Measurements from ENCODE around the gene RABGGTA.

RABGGTA gene, protein sequence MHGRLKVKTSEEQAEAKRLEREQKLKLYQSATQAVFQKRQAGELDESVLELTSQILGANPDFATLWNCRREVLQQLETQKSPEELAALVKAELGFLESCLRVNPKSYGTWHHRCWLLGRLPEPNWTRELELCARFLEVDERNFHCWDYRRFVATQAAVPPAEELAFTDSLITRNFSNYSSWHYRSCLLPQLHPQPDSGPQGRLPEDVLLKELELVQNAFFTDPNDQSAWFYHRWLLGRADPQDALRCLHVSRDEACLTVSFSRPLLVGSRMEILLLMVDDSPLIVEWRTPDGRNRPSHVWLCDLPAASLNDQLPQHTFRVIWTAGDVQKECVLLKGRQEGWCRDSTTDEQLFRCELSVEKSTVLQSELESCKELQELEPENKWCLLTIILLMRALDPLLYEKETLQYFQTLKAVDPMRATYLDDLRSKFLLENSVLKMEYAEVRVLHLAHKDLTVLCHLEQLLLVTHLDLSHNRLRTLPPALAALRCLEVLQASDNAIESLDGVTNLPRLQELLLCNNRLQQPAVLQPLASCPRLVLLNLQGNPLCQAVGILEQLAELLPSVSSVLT

DNA sequence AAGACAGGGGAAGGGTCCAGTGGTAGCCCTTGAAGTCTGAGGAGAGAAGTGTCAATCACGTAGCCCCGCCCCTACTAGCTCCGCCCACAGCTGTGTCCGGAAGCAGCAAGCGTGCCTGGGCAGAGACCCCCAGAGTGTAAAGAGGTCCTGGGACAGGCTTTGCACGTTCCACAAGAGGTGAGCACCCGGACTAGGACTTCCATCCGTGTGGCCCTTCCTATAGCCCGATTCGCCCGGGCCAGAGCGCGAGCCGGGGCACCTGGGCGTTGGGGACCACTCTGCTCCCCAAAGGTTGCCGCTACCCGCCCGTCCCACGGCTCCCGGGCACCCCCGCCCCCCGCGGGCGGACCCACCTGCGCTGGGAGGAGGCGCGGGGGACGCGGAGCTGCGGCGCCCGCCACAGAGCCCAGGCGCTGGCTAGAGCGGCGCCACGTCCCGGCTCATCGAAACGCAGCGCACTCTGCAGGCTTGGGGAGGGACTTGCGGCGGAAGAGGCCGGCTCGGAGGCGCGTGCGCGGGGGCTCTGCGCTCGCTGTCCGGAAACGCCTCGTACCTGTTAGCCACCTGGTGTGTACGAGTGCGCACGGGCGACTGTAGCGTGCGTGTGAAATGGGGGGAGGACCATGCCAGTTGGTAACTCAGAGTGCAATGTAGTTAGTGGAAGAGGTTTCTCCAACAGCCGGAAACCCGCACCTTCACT, at the start of gene RABGGTA:
RABGGTA (minus strand) TSS at position 464 of the 700 bp plus-strand sequence. CDS start 482 bp downstream, outside the sequence.
- H3K9me3 Mint-ChIP-seq: no peaks in the 10 kb centered on the region
- H3K36me3 Mint-ChIP-seq (ENCODE audit: low read depth): peaks cover 21% of the 10 kb centered on the region
- peaks cover 39% of the 10 kb centered on the region for H3K4me1 Mint-ChIP-seq (ENCODE audit: low read depth)
- peak within 1 kb of the TSS; percentile 93 for H3K4me3 Mint-ChIP-seq
- no peaks in the 10 kb centered on the region for H3K27me3 Mint-ChIP-seq (ENCODE audit: low read depth)
- H3K27ac Mint-ChIP-seq: peak within 1 kb of the TSS; percentile 96

DNA sequence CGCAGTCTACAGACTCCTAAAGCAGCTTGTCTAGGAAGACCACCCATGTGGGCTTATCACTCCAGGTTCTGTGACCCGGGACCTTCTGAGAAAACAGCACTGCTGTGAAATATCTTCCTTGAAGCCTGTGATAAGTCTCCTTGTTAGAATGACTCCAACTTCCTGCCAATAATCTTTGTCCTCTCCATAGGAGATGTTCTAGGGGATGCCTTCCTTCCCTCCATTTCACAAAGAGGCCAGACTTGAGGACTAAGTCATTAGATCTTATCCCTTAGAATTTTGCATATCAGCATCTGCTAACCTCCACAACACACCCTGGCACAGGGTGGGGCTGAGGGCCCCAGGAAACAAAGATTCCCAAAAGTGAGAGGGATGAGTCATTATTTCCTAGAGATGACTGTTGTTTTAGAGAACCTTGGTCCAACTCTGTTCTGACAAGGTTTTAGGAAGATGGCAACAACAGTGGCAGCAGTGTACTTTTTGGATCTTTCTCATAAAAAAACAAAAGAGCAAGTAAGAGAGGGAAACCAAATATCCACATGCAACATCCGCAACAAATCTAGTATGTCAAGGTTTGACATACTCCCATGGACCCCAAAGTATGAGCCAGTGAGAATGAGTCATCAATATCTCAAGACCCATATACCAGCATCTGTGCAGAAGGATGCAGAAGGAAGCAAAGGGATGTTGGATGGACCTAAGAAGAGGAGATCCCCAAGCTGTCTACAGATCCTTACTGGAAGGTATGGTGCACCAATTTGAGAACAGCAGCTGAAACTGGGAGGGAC, 45.9 kb upstream of the RABGGTA start:
- Mint-ChIP-seq H3K27ac (no peak overlapping the region), H3K9me3 (no peaks in the 10 kb centered on the region), H3K27me3 (ENCODE audit: low read depth) (peaks cover 11% of the 10 kb centered on the region)

DNA sequence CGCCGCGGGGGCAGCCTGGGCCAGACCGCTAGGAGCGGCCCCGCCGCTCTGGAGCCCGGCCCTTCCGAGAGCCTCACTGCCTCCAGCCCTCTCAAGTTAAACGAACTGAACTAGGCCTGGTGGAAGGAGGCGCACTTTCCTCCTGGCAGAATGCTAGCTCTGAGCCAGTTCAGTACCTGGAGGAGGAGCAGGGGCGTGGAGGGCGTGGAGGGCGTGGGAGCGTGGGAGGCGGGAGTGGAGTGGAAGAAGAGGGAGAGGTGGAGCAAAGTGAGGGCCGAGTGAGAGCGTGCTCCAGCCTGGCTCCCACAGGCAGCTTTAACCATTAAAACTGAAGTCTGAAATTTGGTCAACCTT, 45.2 kb upstream of the RABGGTA start:
- Mint-ChIP-seq H3K27me3 (ENCODE audit: low read depth) (peaks cover 11% of the 10 kb centered on the region), H3K4me3 (no peak overlapping the region), H3K4me1 (ENCODE audit: low read depth) (peaks cover 48% of the 10 kb centered on the region), H3K27ac (no peak overlapping the region), H3K9me3 (no peaks in the 10 kb centered on the region), H3K36me3 (ENCODE audit: low read depth) (peaks cover 18% of the 10 kb centered on the region)

More for the DNA sequence above, 45.9 kb upstream of the RABGGTA start:
- H3K4me3 Mint-ChIP-seq: peak overlapping the region; percentile 11
- H3K36me3 Mint-ChIP-seq (ENCODE audit: low read depth): peaks cover 11% of the 10 kb centered on the region
- peaks cover 41% of the 10 kb centered on the region for H3K4me1 Mint-ChIP-seq (ENCODE audit: low read depth)

DNA sequence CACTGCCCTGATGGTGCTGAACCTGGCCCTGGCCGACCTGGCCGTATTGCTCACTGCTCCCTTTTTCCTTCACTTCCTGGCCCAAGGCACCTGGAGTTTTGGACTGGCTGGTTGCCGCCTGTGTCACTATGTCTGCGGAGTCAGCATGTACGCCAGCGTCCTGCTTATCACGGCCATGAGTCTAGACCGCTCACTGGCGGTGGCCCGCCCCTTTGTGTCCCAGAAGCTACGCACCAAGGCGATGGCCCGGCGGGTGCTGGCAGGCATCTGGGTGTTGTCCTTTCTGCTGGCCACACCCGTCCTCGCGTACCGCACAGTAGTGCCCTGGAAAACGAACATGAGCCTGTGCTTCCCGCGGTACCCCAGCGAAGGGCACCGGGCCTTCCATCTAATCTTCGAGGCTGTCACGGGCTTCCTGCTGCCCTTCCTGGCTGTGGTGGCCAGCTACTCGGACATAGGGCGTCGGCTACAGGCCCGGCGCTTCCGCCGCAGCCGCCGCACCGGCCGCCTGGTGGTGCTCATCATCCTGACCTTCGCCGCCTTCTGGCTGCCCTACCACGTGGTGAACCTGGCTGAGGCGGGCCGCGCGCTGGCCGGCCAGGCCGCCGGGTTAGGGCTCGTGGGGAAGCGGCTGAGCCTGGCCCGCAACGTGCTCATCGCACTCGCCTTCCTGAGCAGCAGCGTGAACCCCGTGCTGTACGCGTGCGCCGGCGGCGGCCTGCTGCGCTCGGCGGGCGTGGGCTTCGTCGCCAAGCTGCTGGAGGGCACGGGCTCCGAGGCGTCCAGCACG, 44.6 kb upstream of the RABGGTA start:
- Mint-ChIP-seq H3K36me3 (ENCODE audit: low read depth) (peaks cover 18% of the 10 kb centered on the region), H3K4me3 (peak overlapping the region; percentile 39), H3K9me3 (no peaks in the 10 kb centered on the region), H3K27me3 (ENCODE audit: low read depth) (peaks cover 11% of the 10 kb centered on the region), H3K4me1 (ENCODE audit: low read depth) (peaks cover 48% of the 10 kb centered on the region), H3K27ac (peak overlapping the region; percentile 65)

DNA sequence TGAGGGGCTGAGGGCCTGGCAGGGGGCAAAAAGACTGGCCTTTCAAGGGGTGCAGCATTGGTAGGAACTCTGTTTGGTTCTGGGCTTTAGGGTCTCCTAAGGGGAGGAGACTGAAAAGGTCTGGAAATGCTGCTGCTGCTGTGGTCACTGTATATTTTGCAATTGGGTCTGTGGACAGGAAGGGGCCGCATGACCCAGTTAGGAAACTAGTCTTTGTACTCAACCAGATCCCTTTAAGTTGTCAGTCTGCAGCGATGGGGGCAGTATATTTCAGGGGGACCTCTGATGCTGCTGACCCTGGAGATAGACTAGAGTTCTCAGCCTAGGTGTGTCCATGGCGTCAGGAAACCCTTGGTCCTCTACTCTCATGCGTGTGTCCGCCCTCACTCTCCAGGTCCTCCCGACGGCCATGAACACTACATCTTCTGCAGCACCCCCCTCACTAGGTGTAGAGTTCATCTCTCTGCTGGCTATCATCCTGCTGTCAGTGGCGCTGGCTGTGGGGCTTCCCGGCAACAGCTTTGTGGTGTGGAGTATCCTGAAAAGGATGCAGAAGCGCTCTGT, 43.9 kb upstream of the RABGGTA start:
- H3K27me3 Mint-ChIP-seq (ENCODE audit: low read depth): peaks cover 10% of the 10 kb centered on the region
- H3K27ac Mint-ChIP-seq: peak overlapping the region; percentile 22
- H3K9me3 Mint-ChIP-seq: no peaks in the 10 kb centered on the region
- H3K36me3 Mint-ChIP-seq (ENCODE audit: low read depth): peaks cover 18% of the 10 kb centered on the region
- peaks cover 49% of the 10 kb centered on the region for H3K4me1 Mint-ChIP-seq (ENCODE audit: low read depth)
- peak overlapping the region; percentile 39 for H3K4me3 Mint-ChIP-seq

DNA sequence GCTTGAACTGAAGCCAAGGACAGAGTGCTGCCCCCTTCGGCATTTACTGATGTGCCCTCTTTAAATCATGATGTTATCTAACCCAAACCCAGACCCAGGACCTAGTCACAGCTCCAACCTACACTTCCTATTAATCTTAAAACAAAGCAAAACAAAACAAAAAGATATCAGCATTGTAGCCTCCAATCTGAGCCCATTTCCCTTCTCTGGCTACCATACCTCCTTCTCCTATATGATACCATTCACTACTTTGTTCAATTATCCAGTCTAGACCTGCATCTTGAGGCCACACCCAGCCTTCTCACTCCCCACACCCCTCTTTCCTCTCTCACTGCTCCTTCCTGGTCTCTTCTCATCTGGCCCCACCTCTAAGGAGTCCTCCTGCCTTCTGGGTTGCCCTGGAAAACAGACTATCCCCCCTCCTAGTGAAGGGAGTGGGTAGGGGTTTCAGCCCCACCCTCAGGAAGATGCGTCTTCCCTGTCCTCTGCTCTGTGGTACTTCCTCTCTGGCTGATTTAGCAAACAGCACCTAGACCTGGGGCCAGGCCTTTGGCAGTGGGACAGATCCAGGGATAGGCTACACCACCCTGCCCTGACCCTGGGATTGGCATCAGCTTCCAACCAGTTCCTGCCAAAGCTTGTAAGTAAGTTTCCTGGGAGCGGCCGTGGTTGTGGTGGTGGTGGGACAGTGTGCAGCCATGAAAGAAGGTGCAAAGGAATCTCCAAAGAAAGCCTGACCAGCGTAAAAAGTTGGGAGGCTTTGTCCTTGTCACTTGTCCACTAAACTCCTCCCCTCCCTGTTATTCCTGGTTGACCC, 43.2 kb upstream of the RABGGTA start:
- H3K27me3 Mint-ChIP-seq (ENCODE audit: low read depth): peaks cover 5% of the 10 kb centered on the region
- H3K4me3 Mint-ChIP-seq: peak overlapping the region; percentile 76
- H3K4me1 Mint-ChIP-seq (ENCODE audit: low read depth): peaks cover 54% of the 10 kb centered on the region
- H3K9me3 Mint-ChIP-seq: no peaks in the 10 kb centered on the region
- peak overlapping the region; percentile 92 for H3K27ac Mint-ChIP-seq
- peaks cover 23% of the 10 kb centered on the region for H3K36me3 Mint-ChIP-seq (ENCODE audit: low read depth)

DNA sequence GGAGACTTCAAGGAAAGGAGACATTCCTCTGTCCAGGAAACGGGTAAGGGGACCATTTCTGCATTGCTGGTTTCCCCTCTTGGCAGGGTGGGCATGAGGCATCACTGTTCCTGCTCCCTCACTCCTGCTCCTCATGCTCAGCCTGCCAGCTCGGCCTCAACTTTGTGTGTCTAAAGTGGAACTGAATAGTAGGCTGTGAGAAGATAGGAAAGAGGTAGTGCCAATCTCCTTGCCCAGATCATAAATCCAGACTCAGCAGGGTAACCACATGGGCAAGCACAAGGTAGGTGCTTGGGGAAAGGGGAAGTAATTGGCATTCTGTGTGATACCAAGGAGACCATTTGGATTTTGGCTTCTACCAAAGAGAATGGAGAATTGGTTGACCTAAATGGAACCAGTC, 42.5 kb upstream of the RABGGTA start:
- Mint-ChIP-seq H3K9me3 (no peaks in the 10 kb centered on the region), H3K27me3 (ENCODE audit: low read depth) (no peaks in the 10 kb centered on the region), H3K36me3 (ENCODE audit: low read depth) (peaks cover 29% of the 10 kb centered on the region), H3K4me3 (peak overlapping the region; percentile 79), H3K27ac (peak overlapping the region; percentile 92), H3K4me1 (ENCODE audit: low read depth) (peaks cover 61% of the 10 kb centered on the region)

DNA sequence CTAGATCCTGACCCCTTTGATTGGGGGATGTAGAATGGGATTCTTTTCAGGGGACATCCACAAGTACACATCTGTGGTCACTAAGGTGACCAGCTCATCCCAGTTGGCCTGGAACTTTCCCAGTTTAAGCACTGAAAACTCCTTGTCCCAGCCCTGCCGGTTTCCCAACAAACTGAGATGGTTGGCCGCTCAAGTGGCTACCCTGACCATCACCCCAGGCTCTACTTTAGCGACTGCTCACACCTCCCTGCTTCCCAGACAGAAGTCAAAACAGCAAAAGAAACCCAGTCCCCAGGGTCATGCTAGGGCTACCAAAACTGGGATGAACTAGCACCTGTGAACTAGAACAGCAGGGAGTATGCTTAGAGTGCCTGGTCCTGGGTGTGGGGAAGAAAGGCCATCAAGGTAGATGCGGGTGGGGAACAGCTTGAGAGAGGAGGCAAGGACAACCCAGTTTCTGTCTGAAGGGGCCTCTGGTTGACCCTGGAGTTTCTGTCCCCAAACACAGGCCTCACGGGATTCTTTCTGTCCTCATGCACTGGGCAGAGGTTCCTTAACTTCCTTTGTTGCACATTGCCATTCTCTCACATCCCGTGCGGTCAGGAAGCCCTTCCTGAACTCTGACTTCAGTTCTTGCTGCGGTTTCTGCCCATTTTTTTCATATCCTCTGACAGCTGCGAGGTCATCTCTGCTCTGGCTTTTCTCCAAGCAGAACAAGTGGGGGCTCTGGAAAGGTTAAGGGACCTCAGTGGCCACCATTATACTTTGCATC, 41.5 kb upstream of the RABGGTA start:
- peaks cover 34% of the 10 kb centered on the region for H3K36me3 Mint-ChIP-seq (ENCODE audit: low read depth)
- peak overlapping the region; percentile 92 for H3K27ac Mint-ChIP-seq
- H3K27me3 Mint-ChIP-seq (ENCODE audit: low read depth): no peaks in the 10 kb centered on the region
- H3K4me1 Mint-ChIP-seq (ENCODE audit: low read depth): peaks cover 67% of the 10 kb centered on the region
- peak overlapping the region; percentile 79 for H3K4me3 Mint-ChIP-seq
- no peaks in the 10 kb centered on the region for H3K9me3 Mint-ChIP-seq

DNA sequence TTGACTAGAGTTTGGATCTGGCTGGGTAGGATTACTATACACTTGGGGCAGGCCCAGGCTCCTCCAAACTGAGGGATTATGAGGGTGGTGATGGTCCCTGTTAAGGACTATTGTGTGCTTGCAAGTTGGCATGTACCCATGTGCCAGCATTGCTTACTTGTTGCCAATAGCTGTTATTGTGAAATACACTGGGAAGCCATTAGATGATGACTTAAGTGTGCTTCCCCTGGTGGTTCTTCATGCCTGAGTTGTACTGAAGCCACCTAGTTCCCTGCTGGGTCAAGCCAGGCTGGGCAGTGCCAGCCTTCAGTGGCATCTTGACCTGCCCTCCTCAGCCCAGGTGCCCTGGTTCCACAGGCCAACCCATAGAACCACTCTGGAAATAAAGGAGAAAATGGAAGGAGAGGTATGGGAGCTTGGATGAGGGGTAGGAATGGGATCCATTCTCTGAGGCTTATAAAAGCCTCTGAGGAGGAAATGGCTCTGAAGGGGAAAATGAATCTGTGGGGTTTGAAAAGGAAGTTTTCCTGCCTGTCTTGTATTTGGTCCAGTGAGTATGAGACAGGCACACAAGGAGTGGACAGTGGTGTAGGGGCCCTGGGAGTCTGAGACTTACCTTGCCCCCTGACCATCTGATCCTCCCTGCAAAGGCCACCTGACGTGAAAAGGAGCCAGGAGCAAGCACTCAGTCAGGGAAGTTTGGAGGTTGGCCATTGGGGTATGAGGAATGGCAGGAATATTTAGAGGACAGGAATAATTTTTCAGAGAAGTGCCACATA, 40.6 kb upstream of the RABGGTA start:
- Mint-ChIP-seq H3K27me3 (ENCODE audit: low read depth) (no peaks in the 10 kb centered on the region), H3K36me3 (ENCODE audit: low read depth) (peaks cover 33% of the 10 kb centered on the region), H3K4me3 (peak overlapping the region; percentile 79), H3K4me1 (ENCODE audit: low read depth) (peaks cover 65% of the 10 kb centered on the region), H3K9me3 (no peaks in the 10 kb centered on the region), H3K27ac (peak overlapping the region; percentile 76)

DNA sequence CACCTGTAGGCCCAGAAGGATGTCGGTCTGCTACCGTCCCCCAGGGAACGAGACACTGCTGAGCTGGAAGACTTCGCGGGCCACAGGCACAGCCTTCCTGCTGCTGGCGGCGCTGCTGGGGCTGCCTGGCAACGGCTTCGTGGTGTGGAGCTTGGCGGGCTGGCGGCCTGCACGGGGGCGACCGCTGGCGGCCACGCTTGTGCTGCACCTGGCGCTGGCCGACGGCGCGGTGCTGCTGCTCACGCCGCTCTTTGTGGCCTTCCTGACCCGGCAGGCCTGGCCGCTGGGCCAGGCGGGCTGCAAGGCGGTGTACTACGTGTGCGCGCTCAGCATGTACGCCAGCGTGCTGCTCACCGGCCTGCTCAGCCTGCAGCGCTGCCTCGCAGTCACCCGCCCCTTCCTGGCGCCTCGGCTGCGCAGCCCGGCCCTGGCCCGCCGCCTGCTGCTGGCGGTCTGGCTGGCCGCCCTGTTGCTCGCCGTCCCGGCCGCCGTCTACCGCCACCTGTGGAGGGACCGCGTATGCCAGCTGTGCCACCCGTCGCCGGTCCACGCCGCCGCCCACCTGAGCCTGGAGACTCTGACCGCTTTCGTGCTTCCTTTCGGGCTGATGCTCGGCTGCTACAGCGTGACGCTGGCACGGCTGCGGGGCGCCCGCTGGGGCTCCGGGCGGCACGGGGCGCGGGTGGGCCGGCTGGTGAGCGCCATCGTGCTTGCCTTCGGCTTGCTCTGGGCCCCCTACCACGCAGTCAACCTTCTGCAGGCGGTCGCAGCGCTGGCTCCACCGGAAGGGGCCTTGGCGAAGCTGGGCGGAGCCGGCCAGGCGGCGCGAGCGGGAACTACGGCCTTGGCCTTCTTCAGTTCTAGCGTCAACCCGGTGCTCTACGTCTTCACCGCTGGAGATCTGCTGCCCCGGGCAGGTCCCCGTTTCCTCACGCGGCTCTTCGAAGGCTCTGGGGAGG, 39.5 kb upstream of the RABGGTA start, which contains the start of gene LTB4R:
LTB4R (plus strand) TSS at position 857 of the 959 bp plus-strand sequence. CDS start 4,150 bp downstream, outside the sequence.
- Mint-ChIP-seq H3K27me3 (ENCODE audit: low read depth) (no peaks in the 10 kb centered on the region), H3K9me3 (no peaks in the 10 kb centered on the region), H3K36me3 (ENCODE audit: low read depth) (peaks cover 43% of the 10 kb centered on the region), H3K4me3 (peak within 1 kb of the TSS; percentile 82), H3K27ac (peak within 1 kb of the TSS; percentile 89), H3K4me1 (ENCODE audit: low read depth) (peaks cover 65% of the 10 kb centered on the region)

DNA sequence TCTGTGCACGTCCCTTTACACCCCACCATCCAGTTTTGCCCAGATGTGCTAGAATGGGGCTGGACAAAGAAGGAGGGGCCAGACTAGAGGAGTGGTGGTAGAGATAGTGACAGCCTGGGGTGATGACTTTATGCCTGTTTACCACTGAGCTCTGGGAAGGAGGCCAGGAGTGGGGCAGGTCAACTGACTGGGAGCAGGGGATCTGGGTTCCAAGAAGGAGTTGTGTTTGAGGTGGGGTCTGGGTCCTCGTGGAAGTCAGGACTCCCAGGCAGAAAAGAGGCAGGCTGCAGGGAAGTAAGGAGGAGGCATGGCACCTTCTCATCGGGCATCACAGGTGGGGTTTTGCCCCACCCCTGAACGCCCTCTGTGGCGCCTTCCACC, 38.9 kb upstream of the RABGGTA start:
- H3K4me1 Mint-ChIP-seq (ENCODE audit: low read depth): peaks cover 60% of the 10 kb centered on the region
- H3K27ac Mint-ChIP-seq: peak overlapping the region; percentile 89

More for the DNA sequence above, 38.9 kb upstream of the RABGGTA start:
- peak overlapping the region; percentile 82 for H3K4me3 Mint-ChIP-seq
- H3K36me3 Mint-ChIP-seq (ENCODE audit: low read depth): peaks cover 42% of the 10 kb centered on the region
- no peaks in the 10 kb centered on the region for H3K9me3 Mint-ChIP-seq
- no peaks in the 10 kb centered on the region for H3K27me3 Mint-ChIP-seq (ENCODE audit: low read depth)

Data from T-helper 1 cell treated with Interleukin-12 subunit alpha and Interleukin-12 subunit beta and Interleukin-4 antibody, amounts not matched to agents 30 μg/mL and 1 μg/mL, for 36 hours (primary cell).